Activated naive CD4-positive, alpha-beta T cell treated with anti-CD3 and anti-CD28 coated beads for 36 hours (primary cell): ENCODE results near the gene PGBD1. TPM values are rescaled to one million over a fixed set of nuclear protein-coding genes. Genes with fewer than 3 reads are reported as not detected.
"Not testable (repeated sequence)": the region's sequence is repeated elsewhere in the genome, so short reads cannot be mapped to it uniquely, and the experiment has no call there.

ENCODE experiments used
- CTCF ChIA-PET: fragments of 350-600 bp; sonication (Branson Sonifier 250); formaldehyde crosslinking; loops from one replicate; lab custom pipeline; 2021; ENCODE audit warnings: antibody characterized with exemption; lab: Charles Lee
- DNase-seq: peaks from one replicate; pipeline ENCODE4 v3.0.0-alpha.2; 2020
- H3K27ac Mint-ChIP-seq: one replicate; pipeline ENCODE4 v1.8.0; 2021; ENCODE audit warnings: mild to moderate bottlenecking, mixed read lengths
- H3K27me3 Mint-ChIP-seq: one replicate; pipeline ENCODE4 v1.8.0; 2021; ENCODE audit warnings: low read depth, mixed read lengths
- H3K36me3 Mint-ChIP-seq: one replicate; pipeline ENCODE4 v1.8.0; 2021; ENCODE audit warnings: low read depth, mixed read lengths
- H3K4me1 Mint-ChIP-seq: one replicate; pipeline ENCODE4 v1.8.0; 2021; ENCODE audit warnings: low read depth, mixed read lengths
- H3K4me3 Mint-ChIP-seq: one replicate; pipeline ENCODE4 v1.8.0; 2021; ENCODE audit warnings: mild to moderate bottlenecking, moderate library complexity, mixed read lengths
- H3K9me3 Mint-ChIP-seq: one replicate; pipeline ENCODE4 v1.8.0; 2021; ENCODE audit warnings: mixed read lengths
- intact Hi-C: fragments of 100-400 bp; cut with micrococcal nuclease; formaldehyde crosslinking; loops from one replicate; pipeline ENCODE4 v1.15.1; 2023
- total RNA-seq, 2 experiments: library from RNA; stranded (reverse); gene quantifications; one replicate each; pipeline ENCODE4 v1.2.3, GENCODE V29; 2021

The PGBD1 gene
- total RNA-seq, 2 experiments from 2014 or later, result 0.64 to 0.69 TPM

DNA sequence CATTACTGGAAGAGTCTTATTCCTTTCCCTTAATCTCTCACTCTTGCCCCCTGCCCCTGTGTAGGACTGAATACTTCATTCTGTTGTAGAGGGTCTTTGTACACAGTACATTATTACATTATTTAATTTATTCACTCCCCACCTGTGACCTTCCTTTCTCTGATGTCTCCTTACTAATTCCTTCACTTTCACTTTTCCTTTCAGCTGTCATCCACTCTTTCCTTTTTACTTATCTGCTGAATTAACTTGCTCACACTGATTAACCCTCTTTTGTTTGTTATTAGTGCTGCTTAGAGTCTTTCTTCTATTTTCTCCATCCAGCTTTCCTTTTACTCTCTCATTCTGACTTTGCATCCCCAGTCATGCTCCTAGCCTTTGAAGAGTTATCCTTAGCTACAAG is 6.5 kb upstream of the PGBD1 start:
- DNase-seq, result no peak
- intact Hi-C loops, result no loop called here
- CTCF ChIA-PET, result no interaction called here
- peaks cover 53% of the 10 kb centered on the region for H3K36me3 Mint-ChIP-seq
- H3K9me3 Mint-ChIP-seq, result peaks cover 18% of the 10 kb centered on the region
- H3K27me3 Mint-ChIP-seq, result no peaks in the 10 kb centered on the region
- no peak overlapping the region for H3K4me3 Mint-ChIP-seq
- peaks cover 22% of the 10 kb centered on the region for H3K4me1 Mint-ChIP-seq
- no peak overlapping the region for H3K27ac Mint-ChIP-seq

DNA sequence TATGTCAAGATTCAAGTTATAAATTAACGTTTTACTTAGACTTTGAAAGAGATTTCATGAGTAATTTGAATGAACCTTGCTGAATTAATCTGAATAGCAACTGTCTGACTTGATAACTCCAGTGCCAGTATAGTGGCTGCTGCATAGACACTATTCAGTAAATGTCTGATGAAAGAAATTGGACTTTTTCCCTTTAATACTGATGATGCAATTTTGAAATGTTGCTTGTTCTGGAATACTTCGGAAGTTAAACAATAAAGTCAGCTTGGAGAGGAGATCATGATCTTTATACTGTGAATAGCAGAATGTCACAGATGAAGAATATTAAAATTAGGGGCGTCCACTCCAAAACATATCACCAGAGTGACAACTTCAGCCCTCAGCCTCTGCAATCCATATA is 3.6 kb upstream of the PGBD1 start:
- CTCF ChIA-PET, result interaction anchor here (1.1 kb wide), 1 partner anchor 79 kb away, joined by 3 read pairs; no protein-coding TSS in a partner anchor

DNA sequence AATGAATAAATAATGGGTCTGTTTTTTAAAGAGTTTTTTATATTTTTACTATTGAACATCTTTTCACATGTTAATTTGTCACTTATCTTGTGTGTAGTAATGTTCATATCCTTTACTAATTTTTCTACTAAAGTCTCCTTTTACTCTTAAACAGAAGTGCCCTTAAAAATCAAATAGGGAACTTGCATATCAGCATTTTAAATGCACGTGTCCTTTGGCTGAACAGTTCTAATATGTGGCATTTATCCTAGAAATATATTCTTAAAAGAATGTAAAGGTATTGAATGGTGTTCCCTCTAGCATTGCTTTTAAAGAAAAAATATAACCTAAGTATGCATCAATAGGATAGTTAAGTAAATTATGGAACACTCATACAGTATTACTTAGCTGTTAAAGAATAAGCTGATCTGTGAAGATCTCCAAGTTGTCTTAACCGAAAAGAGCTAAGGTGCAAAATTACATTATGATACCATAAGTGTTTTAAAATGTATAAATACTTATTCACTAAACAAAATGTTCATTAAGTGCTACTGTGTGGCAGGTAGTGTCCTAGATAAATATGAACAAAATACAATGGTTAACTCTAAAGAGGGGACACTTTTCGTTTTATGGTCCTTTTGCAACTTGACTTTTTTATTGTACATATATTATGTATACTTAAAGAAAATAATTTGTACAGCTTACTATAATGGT is 631 bp upstream of the PGBD1 start:
- H3K27me3 Mint-ChIP-seq, result peaks cover 25% of the 10 kb centered on the region
- H3K27ac Mint-ChIP-seq, result no peak overlapping the region
- DNase-seq, result no peak
- peaks cover 22% of the 10 kb centered on the region for H3K36me3 Mint-ChIP-seq
- H3K4me1 Mint-ChIP-seq, result peaks cover 10% of the 10 kb centered on the region
- intact Hi-C loops, result loop anchor here (5.0 kb wide), 1 partner anchor 117 kb away; the partner anchor contains the start of gene ZSCAN12
- peaks cover 19% of the 10 kb centered on the region for H3K9me3 Mint-ChIP-seq
- CTCF ChIA-PET, result interaction anchor here (0.9 to 1.0 kb wide), 2 partner anchors 21 to 378 kb away, joined by 3 to 4 read pairs; no protein-coding TSS in a partner anchor
- no peak overlapping the region for H3K4me3 Mint-ChIP-seq

More for the DNA sequence above, 3.6 kb upstream of the PGBD1 start:
- Mint-ChIP-seq H3K9me3 (peaks cover 19% of the 10 kb centered on the region), H3K4me3 (no peak overlapping the region), H3K36me3 (peaks cover 43% of the 10 kb centered on the region), H3K4me1 (peaks cover 19% of the 10 kb centered on the region), H3K27me3 (peaks cover 15% of the 10 kb centered on the region), H3K27ac (no peak overlapping the region)
- no peak for DNase-seq
- intact Hi-C loops, result no loop called here

DNA sequence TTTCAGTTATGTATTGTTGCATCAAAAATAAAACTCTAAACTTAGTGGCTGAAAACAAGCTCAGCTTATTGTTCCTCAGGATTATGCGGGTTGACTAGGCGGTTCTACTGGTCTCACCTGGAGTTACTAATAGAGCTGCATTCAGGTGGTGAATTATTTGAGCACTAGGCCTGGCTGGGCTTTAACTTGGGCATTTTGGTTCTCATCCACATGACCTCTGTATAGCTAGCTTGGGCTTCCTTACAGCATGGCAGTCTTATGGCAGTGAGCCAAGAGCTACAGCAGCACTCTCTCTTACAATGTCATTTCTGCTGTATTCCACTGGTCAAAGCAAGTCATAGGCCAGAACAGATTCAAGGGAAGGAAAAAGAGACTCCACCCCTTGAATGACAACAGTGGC is 1.6 kb downstream of the PGBD1 start:
- intact Hi-C loops, result loop anchor here (5.0 kb wide), 1 partner anchor 114 kb away; the partner anchor contains the start of gene ZSCAN12
- Mint-ChIP-seq H3K27ac (no peak overlapping the region), H3K9me3 (peaks cover 5% of the 10 kb centered on the region), H3K27me3 (peaks cover 28% of the 10 kb centered on the region), H3K4me1 (peaks cover 10% of the 10 kb centered on the region), H3K4me3 (no peak overlapping the region), H3K36me3 (peaks cover 7% of the 10 kb centered on the region)
- CTCF ChIA-PET, result no interaction called here
- DNase-seq, result no peak

DNA sequence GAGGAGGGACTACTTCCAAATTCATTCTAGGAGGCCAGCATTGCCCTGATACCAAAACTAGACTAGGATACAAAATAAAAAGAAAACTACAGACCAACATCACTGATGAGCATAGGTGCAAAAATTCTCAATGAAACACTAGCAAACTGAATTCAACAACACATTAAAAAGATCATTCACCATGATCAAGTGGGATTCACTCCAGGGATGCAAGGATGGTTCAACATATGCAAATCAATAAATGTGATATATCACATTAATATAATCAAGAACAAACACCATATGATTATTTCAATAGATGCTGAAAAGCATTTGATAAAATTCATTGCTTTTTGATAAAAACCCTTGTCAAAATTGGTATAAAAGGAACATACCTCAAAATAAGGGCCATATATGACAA is 10.2 kb downstream of the PGBD1 start:
- CTCF ChIA-PET, result interaction anchor here (0.6 to 0.7 kb wide), 2 partner anchors 55 to 64 kb away, joined by 3 to 5 read pairs; no protein-coding TSS in a partner anchor
- Mint-ChIP-seq H3K4me1 (no peaks in the 10 kb centered on the region), H3K27me3 (peaks cover 4% of the 10 kb centered on the region), H3K27ac (no peak overlapping the region), H3K4me3 (no peak overlapping the region), H3K9me3 (no peaks in the 10 kb centered on the region), H3K36me3 (peaks cover 3% of the 10 kb centered on the region)
- DNase-seq, result no peak
- intact Hi-C loops, result no loop called here

DNA sequence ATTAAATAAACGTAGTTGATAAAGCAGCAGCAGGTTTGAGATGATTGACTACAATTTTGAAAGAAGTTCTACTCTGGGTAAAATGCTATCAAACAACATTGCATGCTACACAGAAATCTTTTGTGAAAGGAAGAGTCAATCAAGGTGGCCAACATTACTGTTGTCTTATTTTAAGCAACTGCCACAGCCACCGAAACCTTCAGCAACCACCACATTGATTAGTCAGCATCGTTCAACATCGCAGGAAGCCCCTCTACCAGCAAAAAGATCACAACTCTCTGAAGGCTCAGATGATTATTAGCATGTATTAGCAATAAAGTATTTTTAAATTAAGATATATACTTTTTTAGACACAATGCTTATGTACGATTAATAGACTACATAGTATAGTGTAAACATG is 14.0 kb downstream of the PGBD1 start:
- Mint-ChIP-seq H3K27ac (no peak overlapping the region), H3K4me3 (no peak overlapping the region), H3K4me1 (no peaks in the 10 kb centered on the region), H3K36me3 (peaks cover 4% of the 10 kb centered on the region), H3K27me3 (no peaks in the 10 kb centered on the region), H3K9me3 (no peaks in the 10 kb centered on the region)
- intact Hi-C loops, result no loop called here
- DNase-seq, result no peak
- CTCF ChIA-PET, result no interaction called here

DNA sequence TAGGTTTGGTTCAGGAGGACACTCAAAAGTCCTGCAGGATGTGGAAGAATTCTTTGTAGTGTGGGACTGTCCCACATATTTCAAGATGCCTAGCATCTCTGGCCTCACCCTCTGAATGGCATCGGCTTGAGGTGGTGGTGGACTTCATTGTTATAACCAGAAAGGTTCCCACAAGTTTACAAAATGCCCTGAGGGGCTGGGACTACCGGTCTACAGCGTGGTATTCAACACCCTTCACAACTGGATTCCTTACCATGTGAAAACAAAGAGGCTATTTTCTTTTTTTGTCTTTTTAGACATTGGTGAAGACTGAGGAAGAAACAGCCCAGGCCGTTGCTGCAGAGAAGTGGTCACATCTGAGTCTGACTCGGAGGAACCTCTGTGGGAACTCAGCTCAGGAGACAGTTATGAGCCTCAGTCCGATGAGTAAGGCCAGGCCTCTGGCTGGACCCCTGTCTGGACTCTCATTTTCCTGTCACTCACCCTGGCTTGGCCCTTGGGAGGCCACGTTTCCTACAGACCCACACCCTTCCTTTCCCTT is 15.2 kb downstream of the PGBD1 start:
- no peak for DNase-seq
- Mint-ChIP-seq H3K4me3 (no peak overlapping the region), H3K27me3 (no peaks in the 10 kb centered on the region), H3K36me3 (peaks cover 4% of the 10 kb centered on the region), H3K27ac (no peak overlapping the region), H3K9me3 (no peaks in the 10 kb centered on the region), H3K4me1 (no peaks in the 10 kb centered on the region)
- intact Hi-C loops, result no loop called here
- CTCF ChIA-PET, result no interaction called here

DNA sequence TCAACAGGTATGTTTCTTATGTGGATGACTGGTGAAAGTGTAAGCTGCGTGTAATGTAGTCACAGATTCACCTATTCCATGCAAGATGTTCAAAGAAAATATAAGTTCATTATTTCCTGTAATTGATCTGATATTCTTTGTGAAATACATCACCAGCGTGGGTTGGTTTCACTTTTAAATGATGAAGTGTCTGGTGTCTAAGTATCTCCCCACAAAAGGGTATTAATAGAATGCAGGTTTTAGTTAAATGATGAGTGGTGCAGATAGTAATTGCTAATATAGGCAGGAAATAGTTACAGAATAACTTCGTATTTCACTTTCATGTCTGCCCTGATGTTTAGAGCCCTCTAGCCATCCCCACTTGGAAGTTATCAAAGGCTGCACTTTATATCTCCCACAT is 22.2 kb downstream of the PGBD1 start:
- CTCF ChIA-PET, result no interaction called here
- H3K36me3 Mint-ChIP-seq, result no peaks in the 10 kb centered on the region
- intact Hi-C loops, result loop anchor here (2.0 kb wide), 1 partner anchor 31 kb away; no protein-coding TSS in a partner anchor
- peaks cover 3% of the 10 kb centered on the region for H3K9me3 Mint-ChIP-seq
- peak overlapping the region; percentile 15 for H3K4me3 Mint-ChIP-seq
- H3K27me3 Mint-ChIP-seq, result peaks cover 9% of the 10 kb centered on the region
- DNase-seq, result no peak
- peak overlapping the region; percentile 0 for H3K27ac Mint-ChIP-seq
- peaks cover 23% of the 10 kb centered on the region for H3K4me1 Mint-ChIP-seq

DNA sequence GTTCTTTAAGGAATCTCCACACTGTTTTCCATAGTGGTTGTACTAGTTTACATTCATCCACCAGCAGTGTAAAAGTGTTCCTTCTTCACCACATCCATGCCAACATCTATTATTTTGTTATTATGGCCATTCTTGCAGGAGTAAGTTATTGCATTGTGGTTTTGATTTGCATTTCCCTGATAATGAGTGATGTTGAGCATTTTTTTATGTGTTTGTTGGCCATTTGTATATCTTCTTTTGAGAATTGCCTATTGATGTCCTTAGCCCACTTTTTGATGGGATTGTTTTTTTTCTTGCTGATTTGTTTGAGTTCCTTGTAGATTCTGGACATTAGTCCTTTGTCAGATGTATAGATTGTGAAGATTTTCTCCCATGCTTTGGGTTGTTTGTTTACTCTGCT is 25.0 kb downstream of the PGBD1 start:
- H3K27ac Mint-ChIP-seq, intact Hi-C loops, DNase-seq, H3K36me3 Mint-ChIP-seq, H3K9me3 Mint-ChIP-seq, CTCF ChIA-PET, H3K4me3 Mint-ChIP-seq: not testable (repeated sequence)
- Mint-ChIP-seq H3K4me1 (peaks cover 23% of the 10 kb centered on the region), H3K27me3 (peaks cover 28% of the 10 kb centered on the region)

DNA sequence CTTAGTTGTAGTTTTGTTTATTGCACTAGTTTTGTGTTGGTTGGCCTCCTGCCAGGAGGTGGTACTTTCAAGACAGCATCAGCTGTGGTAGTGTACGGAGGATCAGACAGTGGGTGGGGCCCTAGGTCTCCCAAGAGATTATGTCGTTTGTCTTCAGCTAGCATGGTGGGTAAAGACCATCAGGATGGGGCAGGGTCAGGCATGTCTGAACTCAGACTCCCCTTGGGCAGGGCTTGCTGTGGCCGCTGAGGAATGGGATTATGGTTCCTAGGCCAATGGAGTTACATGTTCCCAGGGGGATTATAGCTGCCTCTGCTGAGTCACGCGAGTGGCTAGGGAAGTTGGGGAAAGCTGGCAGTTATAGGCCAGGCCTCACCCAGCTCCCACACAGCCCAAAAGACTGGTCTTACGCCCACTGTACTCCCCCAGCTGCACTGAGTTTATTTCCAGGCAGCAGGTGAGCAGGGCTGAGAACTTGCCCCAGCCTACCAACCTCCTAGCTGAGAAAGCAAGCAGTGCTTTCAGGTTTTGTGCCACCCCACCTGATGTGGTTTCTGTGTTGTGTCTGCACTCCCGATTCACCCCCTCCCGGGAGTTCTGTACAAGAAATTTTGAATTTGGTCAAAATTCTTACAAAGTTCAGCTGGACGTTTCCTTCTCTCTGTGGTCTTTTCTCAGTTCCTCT is 29.9 kb downstream of the PGBD1 start:
- H3K9me3 Mint-ChIP-seq, result peaks cover 3% of the 10 kb centered on the region
- no peak for DNase-seq
- H3K27ac Mint-ChIP-seq, result no peak overlapping the region
- H3K4me1 Mint-ChIP-seq, result no peaks in the 10 kb centered on the region
- no peaks in the 10 kb centered on the region for H3K36me3 Mint-ChIP-seq
- intact Hi-C loops, result no loop called here
- peaks cover 39% of the 10 kb centered on the region for H3K27me3 Mint-ChIP-seq
- no peak overlapping the region for H3K4me3 Mint-ChIP-seq
- CTCF ChIA-PET, result interaction anchor here (0.5 kb wide), 1 partner anchor 1018 kb away, joined by 3 read pairs; no protein-coding TSS in a partner anchor

DNA sequence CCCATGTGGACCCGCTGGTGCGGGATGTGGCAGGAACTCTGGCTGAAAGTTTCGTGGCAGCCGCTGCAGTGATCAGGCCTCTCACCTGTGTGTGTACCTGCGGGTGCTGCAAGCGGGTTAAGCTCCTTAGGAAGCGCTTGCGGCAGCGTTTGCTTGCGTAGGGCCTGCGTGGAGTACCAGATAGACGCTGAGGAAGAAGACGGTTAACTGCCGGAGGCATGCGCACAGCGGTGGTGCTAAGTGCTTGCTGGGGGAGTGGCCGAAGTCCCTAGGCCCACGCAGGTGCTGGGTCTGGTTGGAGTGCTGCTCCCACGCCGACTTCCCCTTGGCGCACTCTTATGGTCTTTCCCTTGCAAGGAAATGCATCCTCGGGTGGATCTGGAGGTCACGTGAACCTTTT is 31.6 kb downstream of the PGBD1 start:
- Mint-ChIP-seq H3K4me1 (no peaks in the 10 kb centered on the region), H3K27ac (no peak overlapping the region), H3K27me3 (peaks cover 34% of the 10 kb centered on the region), H3K36me3 (no peaks in the 10 kb centered on the region), H3K4me3 (no peak overlapping the region), H3K9me3 (no peaks in the 10 kb centered on the region)
- CTCF ChIA-PET, result interaction anchor here (0.8 kb wide), 1 partner anchor 18 kb away, joined by 4 read pairs; no protein-coding TSS in a partner anchor
- no peak for DNase-seq
- intact Hi-C loops, result no loop called here

DNA sequence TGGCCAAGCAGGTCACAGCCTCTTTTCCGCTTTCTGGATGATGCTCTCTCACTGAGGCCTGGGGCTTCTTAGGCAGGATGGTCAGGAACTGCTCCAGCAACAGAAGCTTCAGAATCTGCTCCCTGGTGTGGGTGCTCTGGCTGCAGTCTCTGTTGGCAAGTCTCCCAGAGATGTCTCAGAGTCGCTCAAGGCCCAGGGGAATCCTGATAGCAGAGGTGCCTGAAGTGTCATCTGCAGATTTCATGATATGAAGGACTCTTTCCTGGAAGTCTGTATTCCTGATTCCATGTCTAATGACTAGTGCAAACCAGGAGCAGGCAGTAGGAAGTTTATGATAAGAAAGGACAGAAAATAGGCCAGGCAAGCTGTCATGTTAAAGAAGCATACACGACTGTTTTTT is 34.3 kb downstream of the PGBD1 start:
- DNase-seq, result no peak
- Mint-ChIP-seq H3K27me3 (peaks cover 16% of the 10 kb centered on the region), H3K9me3 (no peaks in the 10 kb centered on the region), H3K4me1 (no peaks in the 10 kb centered on the region), H3K27ac (no peak overlapping the region), H3K4me3 (no peak overlapping the region), H3K36me3 (no peaks in the 10 kb centered on the region)
- CTCF ChIA-PET, result no interaction called here
- intact Hi-C loops, result no loop called here
